Activated CD8-positive, alpha-beta memory T cell treated with anti-CD3 and anti-CD28 coated beads for 48 hours (primary cell): ENCODE data around the gene PROZ.

Source experiments
- DNase-seq, 3 experiments: peaks; one replicate each; pipeline ENCODE4 v3.0.0-alpha.2; 2020; ENCODE audit warnings: low read depth in 2 of 3, low spot score in 2 of 3

Gene PROZ

GRCh38 chr13:113140677-113141600, 17.5 kb upstream of the PROZ start:
- DNase-seq = no peak

DNA sequence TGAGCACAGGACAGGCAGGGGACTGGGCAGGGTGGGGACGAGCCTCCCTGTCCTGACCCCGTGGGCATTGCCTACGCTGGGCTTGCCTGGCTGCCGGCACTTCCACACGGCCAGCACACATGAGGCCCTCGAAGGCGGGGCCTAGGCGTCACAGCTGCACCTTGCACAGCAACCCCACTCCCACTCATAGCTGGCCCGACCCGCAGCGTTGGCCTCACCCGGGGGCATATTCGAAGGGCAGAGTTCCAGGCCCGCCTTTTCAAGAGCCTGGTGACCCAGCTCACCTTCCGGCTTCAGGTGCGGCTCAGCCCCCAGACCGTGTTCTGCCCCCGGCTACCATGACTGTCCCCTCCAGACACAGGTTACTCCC, 16.9 kb upstream of the PROZ start:
- DNase-seq = no peak

- no peak for DNase-seq
These were observed 15.6 kb upstream of the PROZ start for GRCh38 chr13:113142876-113143275.

DNA sequence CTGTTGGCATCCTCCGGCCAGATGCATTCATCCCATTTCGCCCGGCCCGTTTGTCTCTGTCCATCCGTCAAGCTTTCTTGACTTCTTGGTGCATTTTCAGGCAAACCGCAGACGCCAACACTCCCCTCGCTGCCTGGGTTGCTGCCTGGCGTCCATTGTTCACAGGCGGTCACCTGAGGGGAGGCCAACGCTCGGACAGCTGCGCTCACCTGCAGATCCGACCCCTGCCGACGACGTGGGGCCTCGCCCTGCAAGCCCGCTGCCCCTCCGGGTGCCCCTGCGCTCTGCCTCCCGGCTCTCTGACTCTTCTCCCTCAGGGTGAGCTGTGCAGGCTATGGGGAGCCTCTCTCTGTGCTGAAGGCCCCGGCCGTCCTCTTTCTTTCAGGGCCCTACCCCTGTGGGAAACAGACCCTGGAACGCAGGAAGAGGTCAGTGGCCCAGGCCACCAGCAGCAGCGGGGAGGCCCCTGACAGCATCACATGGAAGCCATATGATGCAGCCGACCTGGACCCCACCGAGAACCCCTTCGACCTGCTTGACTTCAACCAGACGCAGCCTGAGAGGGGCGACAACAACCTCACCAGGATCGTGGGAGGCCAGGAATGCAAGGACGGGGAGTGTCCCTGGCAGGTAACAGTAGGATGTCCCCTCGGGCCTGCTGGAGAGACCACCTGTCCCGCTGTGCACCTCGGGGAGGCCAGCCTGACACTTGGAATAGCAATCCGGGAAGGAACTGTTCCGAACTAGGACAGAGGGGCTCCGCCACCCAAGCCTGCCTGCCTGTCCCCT, 14.8 kb upstream of the PROZ start:
- no peak for DNase-seq

DNA sequence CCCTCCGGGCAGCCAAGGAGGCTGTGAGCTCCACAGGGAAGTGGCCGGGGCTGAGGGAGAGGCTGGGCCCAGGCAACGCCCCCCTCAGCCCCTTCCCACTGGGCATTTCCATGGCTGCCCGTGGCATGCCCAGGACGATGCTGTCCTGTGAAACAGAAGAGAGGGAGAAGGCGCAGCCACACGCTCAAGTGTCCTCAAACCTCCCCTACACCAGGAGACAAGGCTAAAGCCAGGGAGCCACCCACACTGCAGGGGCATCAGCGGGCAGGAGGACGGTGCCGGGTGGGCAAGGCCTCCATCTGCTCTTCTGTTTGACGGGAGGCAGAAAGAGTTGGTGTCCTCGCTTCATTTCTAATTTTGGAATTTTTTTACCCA, 14.2 kb upstream of the PROZ start:
- no peak for DNase-seq

GRCh38 chr13:113145496-113145895, 13.0 kb upstream of the PROZ start:
- peak in 1 of 3 experiments; percentile 34 for DNase-seq

- DNase-seq = no peak
These were observed 12.4 kb upstream of the PROZ start for GRCh38 chr13:113145911-113146598.

- no peak for DNase-seq
These were observed 11.7 kb upstream of the PROZ start for GRCh38 chr13:113146750-113147149.

- no peak for DNase-seq
These were observed 11.2 kb upstream of the PROZ start for GRCh38 chr13:113147206-113147605.

DNA sequence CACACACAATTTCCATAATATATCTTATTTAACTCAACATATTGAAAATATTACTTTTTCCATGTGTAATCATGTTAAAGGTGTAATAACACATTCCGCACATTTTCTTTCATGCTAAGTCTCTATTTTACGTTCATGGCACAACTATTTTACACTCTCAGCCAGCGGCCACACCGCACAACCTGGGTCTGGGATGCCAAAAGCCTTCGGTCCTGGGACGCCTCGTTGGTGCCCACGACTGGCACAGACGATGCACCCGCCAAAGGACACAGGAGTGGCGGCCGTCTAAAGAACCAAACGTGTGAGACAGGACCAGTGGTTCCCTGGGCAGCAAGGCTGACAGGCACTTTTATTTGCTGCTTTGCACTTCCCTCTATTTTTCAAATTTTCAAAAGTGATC, 10.0 kb upstream of the PROZ start:
- DNase-seq = no peak

GRCh38 chr13:113148940-113149503, 9.4 kb upstream of the PROZ start:
- DNase-seq = no peak

- DNase-seq = no peak
These were observed 8.5 kb upstream of the PROZ start for GRCh38 chr13:113149711-113150549.

GRCh38 chr13:113150550-113151365, 7.7 kb upstream of the PROZ start:
- no peak for DNase-seq

GRCh38 chr13:113151745-113152690, 6.4 kb upstream of the PROZ start:
- no peak for DNase-seq

DNA sequence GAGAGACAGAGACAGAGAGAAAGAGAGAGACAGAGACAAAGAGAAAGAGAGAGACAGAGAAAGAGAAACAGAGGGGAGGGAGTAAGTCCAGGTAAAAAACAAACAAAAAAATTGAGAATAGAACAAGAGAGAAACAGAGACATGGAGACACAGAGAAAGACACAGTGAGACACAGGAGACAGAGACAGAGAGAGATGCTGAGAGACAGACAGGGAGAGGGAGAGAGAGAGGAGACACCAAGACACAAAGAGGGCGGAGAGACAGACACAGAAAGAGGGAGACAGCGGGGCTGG, 5.8 kb upstream of the PROZ start:
- no peak for DNase-seq

- no peak for DNase-seq
These were observed 5.3 kb upstream of the PROZ start for GRCh38 chr13:113152984-113153809.

DNA sequence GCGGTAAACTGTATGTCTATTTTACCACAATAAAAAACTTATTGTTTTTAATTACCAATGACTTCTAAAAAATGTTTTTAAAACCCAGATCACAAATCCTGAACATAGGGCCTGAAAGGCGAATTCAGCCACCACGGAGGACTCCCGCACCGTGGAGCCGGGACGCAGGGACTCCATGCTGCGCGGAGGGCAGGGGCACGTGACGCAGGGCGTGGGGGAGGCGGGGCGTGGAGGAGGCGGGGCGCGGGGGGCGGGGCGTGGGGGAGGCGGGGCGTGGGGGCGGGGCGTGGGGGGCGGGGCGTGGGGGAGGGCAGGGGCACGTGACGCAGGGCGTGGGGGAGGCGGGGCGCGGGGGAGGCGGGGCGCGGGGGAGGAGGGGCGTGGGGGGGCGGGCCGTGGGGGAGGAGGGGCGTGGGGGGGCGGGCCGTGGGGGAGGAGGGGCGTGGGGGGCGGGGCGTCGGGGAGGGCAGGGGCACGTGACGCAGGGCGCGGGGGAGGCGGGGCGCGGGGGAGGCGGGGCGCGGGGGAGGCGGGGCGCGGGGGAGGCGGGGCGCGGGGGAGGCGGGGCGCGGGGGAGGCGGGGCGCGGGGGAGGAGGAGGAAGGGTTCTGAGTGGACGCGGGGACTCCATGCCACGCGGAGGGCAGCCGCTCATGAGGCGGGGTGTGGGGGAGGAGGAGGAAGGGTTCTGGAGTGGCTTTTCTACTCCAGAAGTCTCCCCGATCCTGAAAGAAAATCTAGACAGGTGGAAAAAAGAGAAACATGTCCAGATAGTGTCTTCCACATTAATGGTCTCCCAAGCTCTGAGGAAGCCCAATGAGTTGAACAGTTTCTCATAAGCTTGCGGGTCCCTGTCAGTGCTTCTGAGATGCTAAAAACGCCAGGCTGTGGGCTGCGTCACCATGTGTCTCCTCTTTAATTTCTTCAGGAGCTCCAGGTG, 4.4 kb upstream of the PROZ start:
- DNase-seq = no peak
